ENCODE results near the gene CDH6.

CDH6 gene

DNA sequence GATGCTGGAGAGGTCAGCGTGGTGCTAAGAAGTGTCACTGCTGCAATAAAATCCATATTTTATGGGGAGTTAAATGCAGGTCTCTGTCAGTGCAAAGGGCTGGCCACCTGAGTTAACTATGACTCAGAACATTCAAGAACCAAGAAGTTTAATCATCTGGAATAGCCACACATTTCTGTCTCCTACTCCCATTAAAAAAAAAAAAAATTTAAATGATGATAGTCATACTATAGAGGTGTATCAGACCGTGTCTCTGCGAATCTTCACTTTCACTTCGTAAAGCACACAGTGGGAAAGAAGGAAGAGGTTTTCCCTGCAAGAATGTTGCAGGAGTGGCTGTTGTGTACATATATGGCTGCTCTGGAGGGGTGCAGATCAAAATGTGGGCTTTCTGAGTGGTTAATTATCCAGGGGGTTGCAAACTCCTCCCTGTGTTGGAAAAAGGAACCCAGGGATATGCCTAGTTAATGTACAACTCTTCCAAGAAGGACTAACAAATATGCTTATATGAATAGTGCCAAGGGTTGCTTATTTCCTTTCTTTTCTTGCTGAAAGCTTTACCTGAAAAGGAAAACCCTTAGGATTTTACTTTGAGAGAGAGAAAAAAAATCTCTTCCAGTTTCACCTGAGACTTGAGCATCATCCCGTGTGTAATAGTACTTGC is 1.5 kb downstream of the CDH6 start:
- intact Hi-C loops (cut with DNase I) = no loop called here
- peak in 1 of 42 donors; percentile 38 for DNase-seq

GRCh38 chr5:31196309-31196708 is 2.8 kb downstream of the CDH6 start:
- peak in 1 of 42 donors; percentile 27 for DNase-seq
- intact Hi-C loops (cut with DNase I) = no loop called here

DNA sequence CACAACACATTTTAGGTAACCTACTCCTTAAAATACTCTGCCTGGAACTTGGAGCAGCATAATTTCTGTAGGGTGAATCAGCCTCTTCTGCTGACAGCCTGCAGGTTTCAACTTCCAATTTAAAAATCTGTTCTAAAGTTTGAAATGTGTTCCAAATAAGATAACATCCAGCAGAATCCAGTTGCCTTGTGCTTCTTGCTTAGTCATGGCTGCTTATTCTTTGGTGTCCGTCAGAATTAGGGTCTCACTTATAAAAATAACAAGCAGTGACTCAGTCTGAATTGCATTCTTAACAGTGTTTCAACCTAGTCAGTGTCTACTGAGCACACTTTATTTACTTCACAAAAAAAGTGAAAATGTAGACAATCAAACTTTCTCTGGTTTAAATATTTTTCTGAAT is 3.7 kb downstream of the CDH6 start:
- DNase-seq = no peak
- intact Hi-C loops (cut with DNase I) = no loop called here

GRCh38 chr5:31204958-31205357 is 11.5 kb downstream of the CDH6 start:
- DNase-seq = no peak
- intact Hi-C loops (cut with DNase I) = no loop called here

DNA sequence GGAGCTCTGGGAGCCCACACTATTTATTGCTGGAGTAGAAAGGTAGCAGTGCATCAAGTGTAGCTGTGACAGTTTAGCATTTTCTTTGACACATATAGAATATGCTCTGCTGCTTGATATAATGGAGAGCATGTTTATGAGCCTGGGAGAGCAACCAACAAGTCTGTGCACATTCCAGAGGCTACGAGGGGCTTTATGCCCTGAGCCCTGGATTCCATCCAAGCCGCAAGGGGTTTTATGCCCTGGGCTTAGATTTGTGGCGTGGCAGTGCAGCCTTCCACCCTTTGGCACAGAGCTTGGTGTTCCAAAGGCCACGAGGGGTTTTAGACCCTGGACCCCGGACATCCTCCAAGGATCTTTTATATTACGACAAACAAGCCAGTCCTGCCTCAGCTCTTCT is 14.6 kb downstream of the CDH6 start:
- intact Hi-C loops (cut with DNase I) = no loop called here
- DNase-seq = no peak

- no peak for DNase-seq
- intact Hi-C loops (cut with DNase I) = no loop called here
These were observed 15.8 kb downstream of the CDH6 start for GRCh38 chr5:31209334-31209733.

DNA sequence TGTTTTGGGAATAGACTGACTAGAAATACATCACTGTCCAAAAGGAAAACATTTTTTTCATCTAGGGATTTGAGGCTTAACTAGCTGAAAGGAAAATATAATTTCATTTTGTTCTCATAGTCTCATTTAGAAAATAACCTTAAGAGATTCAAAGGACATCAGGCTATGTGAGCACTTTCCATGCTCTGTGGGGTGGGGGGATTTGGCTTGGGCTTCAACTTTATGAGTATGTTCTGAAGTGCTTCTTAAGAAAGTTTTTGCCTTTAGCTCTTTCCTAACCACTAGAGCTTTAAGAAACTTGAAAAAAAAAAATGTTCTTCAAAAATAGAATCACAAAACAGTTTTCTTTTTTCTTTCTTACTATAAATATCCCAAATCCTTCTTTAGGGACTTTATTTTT is 17.6 kb downstream of the CDH6 start:
- intact Hi-C loops (cut with DNase I) = no loop called here

GRCh38 chr5:31213257-31213656 is 19.8 kb downstream of the CDH6 start:
- no peak for DNase-seq
- intact Hi-C loops (cut with DNase I) = no loop called here

More for the DNA sequence above, 17.6 kb downstream of the CDH6 start:
- DNase-seq = no peak

- peak in 12 of 42 donors; percentile 6 to 58 (median 30) for DNase-seq
- intact Hi-C loops (cut with DNase I) = no loop called here
These were observed 20.2 kb downstream of the CDH6 start for GRCh38 chr5:31213705-31214121.

- intact Hi-C loops (cut with DNase I) = no loop called here
- no peak for DNase-seq
These were observed 20.7 kb downstream of the CDH6 start for GRCh38 chr5:31214229-31214628.

GRCh38 chr5:31215236-31215635 is 21.8 kb downstream of the CDH6 start:
- DNase-seq = no peak
- intact Hi-C loops (cut with DNase I) = no loop called here

GRCh38 chr5:31217446-31217845 is 24.0 kb downstream of the CDH6 start:
- intact Hi-C loops (cut with DNase I) = no loop called here

DNA sequence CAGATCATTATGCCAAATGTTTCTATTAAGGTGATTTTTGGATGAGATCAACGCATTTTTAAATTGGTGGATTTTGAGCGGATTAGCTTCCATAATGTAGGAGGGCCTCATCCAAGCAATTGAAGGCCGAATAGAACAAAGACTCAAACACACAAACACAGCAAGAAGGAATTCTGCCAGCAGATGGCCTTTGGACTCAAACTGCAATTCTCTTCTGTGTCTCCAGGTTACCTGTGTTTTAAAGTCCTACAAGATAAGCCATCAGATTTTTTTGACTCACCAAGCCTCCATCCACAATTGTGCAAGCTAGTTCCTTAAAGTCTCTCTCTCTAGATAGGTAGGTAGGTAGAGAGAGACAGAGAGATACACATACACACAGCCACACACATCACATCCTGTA is 25.5 kb downstream of the CDH6 start:
- no peak for DNase-seq
- intact Hi-C loops (cut with DNase I) = no loop called here

More at GRCh38 chr5:31217446-31217845, 24.0 kb downstream of the CDH6 start:
- DNase-seq = no peak

- no peak for DNase-seq
These were observed 27.5 kb downstream of the CDH6 start for GRCh38 chr5:31221001-31221400.

DNA sequence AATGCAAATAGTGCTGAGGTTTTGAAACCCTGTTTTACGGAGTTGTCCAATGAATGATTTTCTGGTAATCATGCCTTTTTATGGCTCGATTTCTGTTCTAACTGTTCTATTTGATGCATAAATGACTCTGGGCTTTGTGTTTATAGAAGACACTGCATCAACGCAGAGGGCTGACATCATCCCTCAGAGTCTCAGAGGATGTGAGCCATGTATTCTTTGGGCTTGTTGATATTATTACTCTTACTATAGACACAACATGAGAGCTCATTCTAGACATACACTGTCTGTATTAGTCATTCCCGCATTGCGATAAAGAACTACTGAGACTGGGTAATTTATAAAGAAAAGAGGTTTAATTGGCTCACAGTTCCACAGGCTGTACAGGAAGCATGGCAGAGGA is 31.6 kb downstream of the CDH6 start:
- intact Hi-C loops (cut with DNase I) = no loop called here
- no peak for DNase-seq

More at GRCh38 chr5:31221001-31221400, 27.5 kb downstream of the CDH6 start:
- intact Hi-C loops (cut with DNase I) = no loop called here

DNA sequence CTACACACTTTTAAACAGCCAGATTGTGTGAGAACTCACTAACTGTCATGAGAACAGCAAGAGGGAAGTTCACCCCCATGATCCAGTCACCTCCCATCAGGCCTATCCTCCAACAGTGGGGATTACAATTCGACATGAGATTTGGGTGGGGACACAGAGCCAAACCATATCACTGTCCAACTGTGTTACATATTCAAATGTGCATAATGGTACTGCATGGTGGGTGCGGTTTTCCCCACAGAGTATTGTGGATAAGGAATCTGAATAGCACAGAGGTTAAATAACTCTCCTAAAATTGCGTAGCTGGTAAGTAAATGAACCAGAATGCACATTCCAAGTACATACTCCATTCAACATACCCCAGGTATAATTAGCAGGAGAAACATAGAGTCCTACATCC is 32.1 kb downstream of the CDH6 start:
- intact Hi-C loops (cut with DNase I) = no loop called here
- DNase-seq = no peak

- DNase-seq = no peak
- intact Hi-C loops (cut with DNase I) = no loop called here
These were observed 33.2 kb downstream of the CDH6 start for GRCh38 chr5:31226651-31227050.

- no peak for DNase-seq
- intact Hi-C loops (cut with DNase I) = no loop called here
These were observed 35.8 kb downstream of the CDH6 start for GRCh38 chr5:31229266-31229665.

- DNase-seq = no peak
- intact Hi-C loops (cut with DNase I) = no loop called here
These were observed 37.8 kb downstream of the CDH6 start for GRCh38 chr5:31231177-31231838.

DNA sequence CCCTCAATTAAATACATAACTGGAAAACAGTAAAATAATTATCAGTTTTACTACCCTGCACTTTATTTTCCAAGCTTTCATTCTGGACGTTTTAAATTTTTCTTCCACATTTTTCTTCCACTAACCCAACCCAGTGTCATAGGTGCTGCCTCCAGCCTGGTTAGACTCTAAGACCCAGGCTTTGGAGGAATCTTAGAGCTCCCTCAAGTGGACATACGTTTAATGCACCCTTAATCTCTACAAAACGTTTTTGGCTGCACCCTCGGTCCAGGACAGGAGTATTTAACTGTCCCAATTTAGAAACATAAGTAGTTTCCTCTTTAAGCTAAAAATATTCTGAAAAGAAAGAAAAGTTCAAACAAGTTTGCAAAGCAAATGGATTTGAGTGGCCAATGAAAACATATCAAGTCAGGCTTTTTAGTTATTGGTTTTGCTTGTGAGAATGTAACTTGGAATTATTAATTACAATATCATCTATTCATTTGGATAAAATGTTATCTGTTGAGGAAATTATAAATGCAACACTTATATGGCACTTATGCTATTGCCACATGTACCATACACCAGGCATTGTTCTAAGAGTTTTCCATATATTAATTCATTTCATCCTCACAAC is 38.9 kb downstream of the CDH6 start:
- DNase-seq = peak in 21 of 42 donors; percentile 12 to 70 (median 39)
- intact Hi-C loops (cut with DNase I) = no loop called here

DNA sequence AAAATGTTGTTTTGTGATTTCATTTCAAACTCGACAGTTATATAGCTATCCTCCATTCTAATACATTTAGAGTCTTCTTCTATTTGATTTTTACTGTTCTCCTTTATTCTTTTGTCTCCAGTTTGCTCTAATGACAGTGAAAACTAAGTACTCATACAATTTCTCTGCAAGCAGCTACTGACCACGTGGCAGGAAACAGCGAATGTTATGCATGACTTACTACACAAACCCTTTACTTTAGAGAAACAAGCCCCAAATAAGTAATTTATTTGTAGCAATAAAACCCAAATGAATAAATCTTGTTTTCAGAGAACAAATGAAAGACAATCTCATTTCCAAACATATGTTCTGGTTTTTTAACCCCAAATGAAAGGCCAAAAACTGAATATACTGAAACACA is 41.9 kb downstream of the CDH6 start:
- intact Hi-C loops (cut with DNase I) = no loop called here

More for the DNA sequence above, 41.9 kb downstream of the CDH6 start:
- DNase-seq = no peak

All from head of caudate nucleus (tissue), 42 donors.